ENCODE measurements around the gene LPCAT3. TPM values are rescaled to one million over a fixed set of nuclear protein-coding genes. Genes with fewer than 3 reads are reported as not detected.

LPCAT3 gene
- total RNA-seq, 4 donors from 2014 or later, result 45.1 to 68.4 (median 58.5) TPM

GRCh38 chr12:7004287-7004803 is 13.9 kb downstream of the LPCAT3 start:
- 94 to 97% methylated on average over 2 of the region's 2 CpGs for WGBS, 2 donors
- no peak overlapping the region for H3K4me3 ChIP-seq (replicated peaks in 1 of 3)
- intact Hi-C loops (cut with DNase I), result no loop called here
- no peak overlapping the region for H3K27ac ChIP-seq
- DNase-seq, result no peak
- H3K27me3 ChIP-seq, result no peaks in the 10 kb centered on the region
- TF ChIP-seq CTCF (IDR thresholded peaks at IDR 0.05) (no peak), POLR2A (IDR thresholded peaks at IDR 0.05) (no peak)
- peaks cover 4 to 7% of the 10 kb centered on the region in 2 donors for H3K4me1 ChIP-seq
- H3K9me3 ChIP-seq, result no peaks in the 10 kb centered on the region
- no peaks in the 10 kb centered on the region for H3K36me3 ChIP-seq

GRCh38 chr12:7001921-7002591 is 16.2 kb downstream of the LPCAT3 start:
- no peak for DNase-seq
- H3K27ac ChIP-seq, result no peak overlapping the region
- no peaks in the 10 kb centered on the region for H3K27me3 ChIP-seq
- TF ChIP-seq POLR2A (IDR thresholded peaks at IDR 0.05), result no peak
- no peak for TF ChIP-seq CTCF (IDR thresholded peaks at IDR 0.05)
- 89 to 92% methylated on average over 7 of the region's 7 CpGs for whole genome bisulfite sequencing, 2 donors
- peaks cover 12 to 28% of the 10 kb centered on the region in 2 donors for H3K4me1 ChIP-seq
- H3K9me3 ChIP-seq, result no peaks in the 10 kb centered on the region
- no peak overlapping the region for H3K4me3 ChIP-seq (replicated peaks in 1 of 3)
- intact Hi-C loops (cut with DNase I), result no loop called here
- no peaks in the 10 kb centered on the region for H3K36me3 ChIP-seq

GRCh38 chr12:6998715-6999451 is 19.4 kb downstream of the LPCAT3 start:
- Histone ChIP-seq H3K27ac (peak overlapping the region; percentile 44 to 70 (median 48)), H3K27me3 (no peaks in the 10 kb centered on the region), H3K4me3 (replicated peaks in 1 of 3) (no peak overlapping the region), H3K36me3 (no peaks in the 10 kb centered on the region), H3K9me3 (no peaks in the 10 kb centered on the region), H3K4me1 (peaks cover 9 to 23% of the 10 kb centered on the region in 2 donors)
- intact Hi-C loops (cut with DNase I), result no loop called here
- DNase-seq, result peak; percentile 26 to 44
- TF ChIP-seq CTCF (IDR thresholded peaks at IDR 0.05) (no peak), POLR2A (IDR thresholded peaks at IDR 0.05) (no peak)

GRCh38 chr12:6996040-6996441 is 22.2 kb downstream of the LPCAT3 start:
- intact Hi-C loops (cut with DNase I), result no loop called here
- Histone ChIP-seq H3K4me1 (peaks cover 9 to 23% of the 10 kb centered on the region in 2 donors), H3K27ac (no peak overlapping the region), H3K4me3 (replicated peaks in 1 of 3) (no peak overlapping the region), H3K36me3 (peaks cover 0 to 3% of the 10 kb centered on the region in 2 donors), H3K9me3 (no peaks in the 10 kb centered on the region), H3K27me3 (no peaks in the 10 kb centered on the region)
- DNase-seq, result no peak
- WGBS, 2 donors, result 80 to 83% methylated on average over 2 of the region's 2 CpGs
- TF ChIP-seq POLR2A (IDR thresholded peaks at IDR 0.05) (no peak), CTCF (IDR thresholded peaks at IDR 0.05) (no peak)

All from thyroid gland (tissue), 4 donors.